Ovary (tissue), 3 donors: Measurements from ENCODE around the gene SMCO4.

Experiments
- CTCF ChIP-seq, 3 donors: fragments of 450-650 bp in 2 of 3; fragments of 200-600 bp in 1 of 3; IDR thresholded peaks; one replicate each; pipeline versions ENCODE4 v1.5.1 to v1.8.0; 2016 to 2022; ENCODE audit warnings: antibody characterized with exemption in 3 of 3, mild to moderate bottlenecking in 1 of 3
- EP300 ChIP-seq: sonication (generic); formaldehyde crosslinking; IDR thresholded peaks from one replicate; pipeline ENCODE4 v1.6.1; 2017; ENCODE audit warnings: antibody characterized with exemption
- POLR2A ChIP-seq: fragments of 450-650 bp; IDR thresholded peaks from one replicate; pipeline ENCODE4 v1.6.1; 2017; ENCODE audit warnings: antibody characterized with exemption, mild to moderate bottlenecking, moderate library complexity
- donor health status: DM: no; HTN: no; CAD: no.

GRCh38 chr11:93480756-93481155, 62.4 kb downstream of the SMCO4 start:
- no peak for TF ChIP-seq CTCF (IDR thresholded peaks at IDR 0.05)
- TF ChIP-seq POLR2A: no peak
- TF ChIP-seq EP300: no peak
